ENCODE results near the gene COL16A1. TPM values are rescaled to one million over a fixed set of nuclear protein-coding genes. Genes with fewer than 3 reads are reported as not detected.

The COL16A1 gene
- total RNA-seq, 1 experiment from 2014 or later, result 6.2 TPM

GRCh38 chr1:31625561-31626222 is 78.1 kb downstream of the COL16A1 start:
- no peak overlapping the region for H3K27ac ChIP-seq (ENCODE audit: insufficient read length, low read depth, low read length)
- H3K18ac ChIP-seq (ENCODE audit: insufficient read length, low read depth, low read length), result no peak overlapping the region
- H3K4me3 Mint-ChIP-seq, result no peak overlapping the region
- H2BK120ac ChIP-seq (ENCODE audit: low read depth, low read length, poor library complexity, severe bottlenecking), result no peak overlapping the region
- H3K4me1 ChIP-seq (ENCODE audit: insufficient read depth, low read length), result no peaks in the 10 kb centered on the region
- H3K9ac ChIP-seq (ENCODE audit: extremely low read depth, insufficient read length, low read length), result no peak overlapping the region
- no peak overlapping the region; a peak in 1 of 7 replicates for H3K27ac Mint-ChIP-seq
- TF ChIP-seq CTCF (conservative IDR thresholded peaks at IDR 0.05), result no peak
- H3K14ac ChIP-seq (ENCODE audit: insufficient read depth, low read length), result no peak overlapping the region; the same call in 1 of the 2 replicates
- peaks cover 5 to 26% (median 14%) of the 10 kb centered on the region in 3 experiments; a peak in 6 of 7 replicates for H3K36me3 Mint-ChIP-seq (ENCODE audit: insufficient read depth in 1 of 3, low read depth in 3 of 3)
- no peaks in the 10 kb centered on the region for H3K27me3 ChIP-seq (ENCODE audit: insufficient read depth, low read length)
- DNase-seq, result no peak
- H3K4ac ChIP-seq (ENCODE audit: low read depth, low read length), result no peak overlapping the region
- H3K23ac ChIP-seq (ENCODE audit: insufficient read length, low read depth, low read length), result no peak overlapping the region
- H2AK5ac ChIP-seq (ENCODE audit: insufficient read length, low read length), result no peak overlapping the region
- no peaks in the 10 kb centered on the region for H3K79me2 ChIP-seq (ENCODE audit: insufficient read depth, low read length)
- H2AFZ ChIP-seq (ENCODE audit: low read length), result no peak overlapping the region
- H3K79me1 ChIP-seq (ENCODE audit: insufficient read depth, low read depth, low read length, poor library complexity, severe bottlenecking), result no peaks in the 10 kb centered on the region
- H4K91ac ChIP-seq (ENCODE audit: insufficient read length, low read depth, low read length), result no peak overlapping the region
- H3K9me3 Mint-ChIP-seq, result no peaks in the 10 kb centered on the region
- no peak overlapping the region for H3T11ph ChIP-seq (ENCODE audit: low read length)
- H3K4me2 ChIP-seq (ENCODE audit: insufficient read depth, insufficient read length, low read length), result no peak overlapping the region
- H2BK12ac ChIP-seq (ENCODE audit: insufficient read length, low read depth, low read length), result no peak overlapping the region
- no peak overlapping the region for H2BK15ac ChIP-seq (ENCODE audit: low read depth, low read length)
- no peak overlapping the region for H2BK20ac ChIP-seq (ENCODE audit: low read depth, low read length, poor library complexity, severe bottlenecking)
- no peak overlapping the region for H2BK5ac ChIP-seq (ENCODE audit: insufficient read length, low read length)
- no peaks in the 10 kb centered on the region for H4K20me1 ChIP-seq (ENCODE audit: control insufficient read depth, insufficient read depth, insufficient read length)
- no peak overlapping the region for H3K56ac ChIP-seq (ENCODE audit: insufficient read length, low read depth, low read length)
- H3K27me3 Mint-ChIP-seq (ENCODE audit: low read depth), result no peaks in the 10 kb centered on the region; the same call in 1 of the 2 replicates
- H3K9me3 ChIP-seq (ENCODE audit: control insufficient read depth, low read depth, low read length), result no peaks in the 10 kb centered on the region
- no peak overlapping the region for H4K5ac ChIP-seq (ENCODE audit: insufficient read length, low read depth, low read length)
- H4K8ac ChIP-seq (replicated peaks; ENCODE audit: insufficient read length, low read depth, low read length), result no peak overlapping the region
- no CpG with 5 or more reads among the region's 4 CpGs for WGBS (ENCODE audit: extremely low coverage, insufficient read length, low lambda C conversion rate)
- no peaks in the 10 kb centered on the region for H3K23me2 ChIP-seq (ENCODE audit: insufficient read length, low read depth, low read length, poor library complexity, severe bottlenecking)
- H3K4me1 Mint-ChIP-seq, result peaks cover 7 to 16% of the 10 kb centered on the region in 2 experiments

All from H9 (cell line).